Type B pancreatic cell (in vitro differentiated cells): ENCODE results near the gene ANKS3. TPM values are rescaled to one million over a fixed set of nuclear protein-coding genes. Genes with fewer than 3 reads are reported as not detected.

Experiments used
- DNase-seq: peaks from one replicate; pipeline ENCODE4 v3.0.0; 2021; ENCODE audit warnings: mixed read lengths; ENCODE audit not compliant: unreplicated experiment; ENCODE audit errors: extremely low spot score
- H3K27ac Mint-ChIP-seq: 2 replicates; pipeline ENCODE4 v1.8.0; 2021; ENCODE audit warnings: mild to moderate bottlenecking, mixed read lengths
- H3K27me3 Mint-ChIP-seq: 2 replicates; pipeline ENCODE4 v1.8.0; 2021; ENCODE audit warnings: mixed read lengths
- H3K36me3 Mint-ChIP-seq: 2 replicates; pipeline ENCODE4 v1.8.0; 2021; ENCODE audit warnings: mixed read lengths
- H3K4me1 Mint-ChIP-seq: one replicate; pipeline ENCODE4 v1.8.0; 2021; ENCODE audit warnings: mixed read lengths; ENCODE audit not compliant: unreplicated experiment
- H3K4me3 Mint-ChIP-seq: 2 replicates; pipeline ENCODE4 v1.8.0; 2021; ENCODE audit warnings: mild to moderate bottlenecking, mixed read lengths
- H3K9me3 Mint-ChIP-seq: 2 replicates; pipeline ENCODE4 v1.8.0; 2021; ENCODE audit warnings: mixed read lengths
- CTCF ChIP-seq: fragments of 200-600 bp; sonication (generic); conservative IDR thresholded peaks from 2 replicates; pipeline ENCODE4 v1.5.0; 2021; ENCODE audit warnings: antibody characterized with exemption, mild to moderate bottlenecking
- total RNA-seq: library from RNA; stranded (reverse); gene quantifications from 2 replicates; pipeline ENCODE4 v1.2.1, GENCODE V29; 2021; ENCODE audit warnings: low replicate concordance

ANKS3 gene
- total RNA-seq, 1 donor from 2014 or later = 36.7 TPM

GRCh38 chr16:4656221-4656620 lies 77.8 kb downstream of the ANKS3 start:
- no peaks in the 10 kb centered on the region for H3K9me3 Mint-ChIP-seq
- no peaks in the 10 kb centered on the region for H3K27me3 Mint-ChIP-seq
- no peak for DNase-seq
- TF ChIP-seq CTCF = no peak
- H3K4me1 Mint-ChIP-seq = no peaks in the 10 kb centered on the region
- H3K27ac Mint-ChIP-seq = no peak overlapping the region
- no peak overlapping the region for H3K4me3 Mint-ChIP-seq
- H3K36me3 Mint-ChIP-seq = no peaks in the 10 kb centered on the region

- no peak overlapping the region for H3K27ac Mint-ChIP-seq
- no peak overlapping the region for H3K4me3 Mint-ChIP-seq
- no peak for TF ChIP-seq CTCF
- H3K36me3 Mint-ChIP-seq = no peaks in the 10 kb centered on the region
- H3K27me3 Mint-ChIP-seq = no peaks in the 10 kb centered on the region
- no peaks in the 10 kb centered on the region for H3K9me3 Mint-ChIP-seq
- no peak for DNase-seq
- no peaks in the 10 kb centered on the region for H3K4me1 Mint-ChIP-seq
Measured at GRCh38 chr16:4655801-4656200, 78.3 kb downstream of the ANKS3 start.

GRCh38 chr16:4654964-4655590 lies 79.0 kb downstream of the ANKS3 start:
- Mint-ChIP-seq H3K27ac (peak overlapping the region; percentile 80), H3K4me3 (no peak overlapping the region), H3K9me3 (no peaks in the 10 kb centered on the region)

GRCh38 chr16:4654011-4654963 lies 79.8 kb downstream of the ANKS3 start:
- Mint-ChIP-seq H3K27ac (peak overlapping the region; percentile 80), H3K9me3 (no peaks in the 10 kb centered on the region), H3K4me1 (no peaks in the 10 kb centered on the region), H3K36me3 (peaks cover 7% of the 10 kb centered on the region), H3K4me3 (no peak overlapping the region), H3K27me3 (no peaks in the 10 kb centered on the region)
- no peak for TF ChIP-seq CTCF
- no peak for DNase-seq

More at GRCh38 chr16:4654964-4655590, 79.0 kb downstream of the ANKS3 start:
- no peaks in the 10 kb centered on the region for H3K27me3 Mint-ChIP-seq
- H3K4me1 Mint-ChIP-seq = no peaks in the 10 kb centered on the region
- DNase-seq = no peak
- peaks cover 4% of the 10 kb centered on the region for H3K36me3 Mint-ChIP-seq
- TF ChIP-seq CTCF = no peak

GRCh38 chr16:4652561-4652960 lies 81.5 kb downstream of the ANKS3 start:
- no peak for TF ChIP-seq CTCF

More at GRCh38 chr16:4652561-4652960, 81.5 kb downstream of the ANKS3 start:
- Mint-ChIP-seq H3K4me3 (no peak overlapping the region), H3K27ac (no peak overlapping the region), H3K36me3 (peaks cover 12% of the 10 kb centered on the region), H3K4me1 (no peaks in the 10 kb centered on the region), H3K9me3 (no peaks in the 10 kb centered on the region), H3K27me3 (no peaks in the 10 kb centered on the region)
- no peak for DNase-seq
